NCI-H2171 (cell line): Measurements from ENCODE around the gene ZP1.

ENCODE experiments used
- DNase-seq: peaks from one replicate; lab custom pipeline; 2025; lab: John Stamatoyannopoulos, UW

The ZP1 gene

DNA sequence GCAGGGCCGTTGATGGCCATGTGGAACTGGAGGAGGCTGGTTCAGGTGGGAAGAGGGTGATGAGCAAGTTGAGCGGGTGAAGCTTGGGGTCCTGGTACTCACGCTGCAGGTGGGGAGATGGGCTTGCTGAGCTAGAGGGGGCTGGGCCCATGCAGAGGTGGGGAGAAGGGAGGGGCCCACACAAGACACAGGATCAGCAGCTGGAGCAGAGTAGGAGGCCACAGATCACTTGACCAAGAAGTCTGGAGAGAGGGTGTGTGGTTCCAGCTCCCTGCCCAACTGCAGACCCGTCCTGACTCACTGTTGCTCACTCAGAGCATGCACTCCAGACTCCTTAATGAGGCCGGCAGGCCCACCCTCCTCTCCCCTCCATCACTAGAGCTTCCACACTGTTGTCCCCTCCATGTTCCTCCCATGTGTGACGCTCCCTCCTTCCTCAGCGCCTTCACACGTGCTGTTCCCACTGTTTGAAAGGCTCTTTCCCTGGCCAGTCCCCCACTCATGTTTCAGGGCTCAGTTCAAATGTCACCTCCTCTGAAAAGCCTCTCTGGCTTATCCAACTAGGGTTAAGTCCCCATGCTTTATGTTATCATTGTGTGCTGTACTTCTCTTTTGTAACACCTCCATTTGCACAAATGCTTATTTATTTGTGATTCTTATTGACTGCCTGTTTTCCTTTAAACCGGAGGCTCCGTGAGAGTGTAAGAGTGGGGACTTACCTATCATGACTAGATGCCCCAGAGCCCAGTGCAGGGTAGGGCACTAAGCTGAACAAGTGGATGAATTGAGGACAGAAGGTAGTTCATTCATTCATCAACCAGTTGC, 23.1 kb upstream of the ZP1 start:
- no peak for DNase-seq

GRCh38 chr11:60844870-60845221, 22.5 kb upstream of the ZP1 start:
- DNase-seq, result no peak

DNA sequence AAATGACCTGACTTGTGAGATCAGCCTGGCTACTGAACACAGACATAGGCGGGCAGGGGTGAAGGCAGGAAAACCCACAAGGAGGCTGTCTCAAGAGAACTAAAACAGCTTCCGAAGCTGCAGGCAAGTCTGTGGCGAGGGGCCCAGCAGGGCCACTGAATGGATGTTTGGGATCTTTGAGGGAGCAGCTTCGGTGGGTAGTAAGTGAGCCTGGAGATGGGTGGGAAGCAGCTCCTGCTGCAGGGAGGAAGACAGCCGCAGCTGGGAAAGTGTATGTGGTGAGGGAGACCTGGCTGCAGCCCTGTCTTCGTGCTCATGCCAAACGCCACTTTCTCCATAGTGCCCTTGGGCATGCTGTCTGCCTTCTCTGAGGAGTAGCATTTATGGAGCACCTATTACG, 22.0 kb upstream of the ZP1 start:
- DNase-seq, result no peak

DNA sequence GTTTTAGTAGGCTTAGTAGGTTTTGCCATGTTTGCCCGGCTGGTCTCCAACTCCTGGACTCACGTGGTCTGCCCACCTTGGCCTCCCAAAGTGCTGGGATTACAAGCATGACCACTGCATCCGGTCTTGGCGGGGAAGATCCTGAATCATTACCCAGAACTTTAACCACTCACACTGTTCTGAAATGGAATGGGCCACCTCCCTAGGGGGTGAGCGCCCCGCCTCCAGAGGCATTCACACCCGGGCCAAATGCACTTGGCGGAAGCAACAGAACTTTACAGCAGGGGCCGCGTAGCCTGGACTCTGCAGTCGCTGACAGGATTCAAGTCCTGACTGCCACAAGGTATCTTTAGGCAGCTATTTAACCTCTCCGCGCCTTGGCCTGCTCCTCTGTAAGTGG, 20.1 kb upstream of the ZP1 start:
- no peak for DNase-seq

- no peak for DNase-seq
These were observed 19.4 kb upstream of the ZP1 start for GRCh38 chr11:60847896-60848295.

- DNase-seq, result no peak
These were observed 18.6 kb upstream of the ZP1 start for GRCh38 chr11:60848714-60849151.

DNA sequence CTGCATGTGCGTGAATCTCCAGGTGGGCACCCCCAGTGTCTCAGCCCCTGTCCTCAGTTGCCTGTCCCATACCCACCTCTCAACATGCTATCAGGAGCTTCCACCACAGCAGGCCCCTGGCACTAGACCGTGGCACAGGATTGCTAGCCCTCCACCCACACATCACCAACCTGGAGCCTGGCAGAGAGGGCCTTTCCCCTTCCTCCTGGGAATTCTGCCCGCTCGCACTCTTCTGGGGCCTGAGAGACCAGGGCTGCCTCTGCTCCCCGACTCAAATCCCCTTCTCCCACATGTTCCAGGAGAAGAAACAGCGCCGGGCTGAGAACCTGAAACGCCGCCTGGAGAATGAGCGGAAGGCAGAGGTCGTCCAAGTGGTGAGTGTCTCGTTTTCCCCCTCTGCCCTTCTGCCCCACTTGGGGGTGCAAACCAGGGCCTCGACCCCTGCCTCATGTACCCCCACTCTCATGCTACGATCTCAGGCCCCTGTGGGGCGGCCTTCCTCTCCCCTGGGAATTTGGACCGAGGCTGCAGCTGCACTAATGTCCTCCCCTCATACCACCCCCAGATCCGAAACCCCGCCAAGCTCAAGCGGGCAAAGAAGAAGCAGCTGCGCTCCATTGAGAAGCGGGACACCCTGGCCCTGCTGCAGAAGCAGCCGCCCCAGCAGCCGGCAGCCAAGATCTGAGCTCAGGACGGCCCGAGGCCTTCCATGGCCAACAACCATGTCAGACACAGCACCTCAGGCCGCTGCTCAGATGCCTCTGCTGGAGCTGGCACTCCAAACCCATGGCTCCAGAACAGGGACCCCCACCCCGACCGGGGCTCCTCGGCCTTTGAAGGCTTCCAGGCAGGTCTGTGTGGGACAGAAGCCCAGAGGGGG, 17.5 kb upstream of the ZP1 start:
- DNase-seq, result no peak

GRCh38 chr11:60851327-60852104, 15.8 kb upstream of the ZP1 start:
- no peak for DNase-seq

DNA sequence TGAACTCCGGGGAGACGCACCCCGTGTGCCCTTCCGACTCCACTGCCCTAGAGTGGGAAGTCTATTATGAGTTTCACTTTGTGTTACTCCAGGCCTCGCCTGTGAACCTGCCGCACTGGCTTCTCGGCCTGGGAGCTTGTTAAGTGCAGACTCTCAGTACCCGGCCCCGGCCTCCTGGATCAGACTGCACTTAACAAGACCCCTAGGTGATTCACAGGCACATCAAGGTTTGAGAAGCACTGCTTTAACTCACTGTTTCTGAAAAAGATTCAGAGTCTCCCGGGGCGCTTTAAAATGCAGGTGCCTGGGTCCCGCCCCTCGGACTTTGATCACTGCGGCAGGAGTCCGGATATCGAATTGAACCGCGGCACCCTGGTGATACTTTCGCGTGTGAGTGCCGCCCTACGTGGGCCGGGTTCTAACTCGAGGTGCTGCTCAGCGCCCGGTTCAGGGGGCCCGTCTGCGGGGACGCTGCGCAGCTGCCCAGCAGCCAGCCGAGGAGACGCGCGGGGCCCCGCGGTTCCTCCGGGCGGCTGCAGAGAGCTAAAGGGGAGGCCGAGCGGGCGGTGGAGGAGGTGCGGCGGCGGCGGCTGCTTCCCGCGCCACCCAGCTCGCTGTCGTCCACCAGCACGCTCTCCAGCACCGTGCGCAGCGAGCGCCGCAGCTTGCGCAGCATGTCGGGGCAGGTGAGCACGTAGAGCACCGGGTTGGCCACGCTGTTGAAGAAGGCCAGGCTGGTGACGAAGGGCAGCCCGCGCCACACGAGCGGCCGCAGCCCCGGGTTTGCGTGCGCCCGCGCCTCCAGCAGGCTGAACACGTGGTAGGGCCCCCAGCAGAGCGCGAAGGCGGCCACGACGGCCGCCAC, 15.0 kb upstream of the ZP1 start:
- DNase-seq, result no peak

DNA sequence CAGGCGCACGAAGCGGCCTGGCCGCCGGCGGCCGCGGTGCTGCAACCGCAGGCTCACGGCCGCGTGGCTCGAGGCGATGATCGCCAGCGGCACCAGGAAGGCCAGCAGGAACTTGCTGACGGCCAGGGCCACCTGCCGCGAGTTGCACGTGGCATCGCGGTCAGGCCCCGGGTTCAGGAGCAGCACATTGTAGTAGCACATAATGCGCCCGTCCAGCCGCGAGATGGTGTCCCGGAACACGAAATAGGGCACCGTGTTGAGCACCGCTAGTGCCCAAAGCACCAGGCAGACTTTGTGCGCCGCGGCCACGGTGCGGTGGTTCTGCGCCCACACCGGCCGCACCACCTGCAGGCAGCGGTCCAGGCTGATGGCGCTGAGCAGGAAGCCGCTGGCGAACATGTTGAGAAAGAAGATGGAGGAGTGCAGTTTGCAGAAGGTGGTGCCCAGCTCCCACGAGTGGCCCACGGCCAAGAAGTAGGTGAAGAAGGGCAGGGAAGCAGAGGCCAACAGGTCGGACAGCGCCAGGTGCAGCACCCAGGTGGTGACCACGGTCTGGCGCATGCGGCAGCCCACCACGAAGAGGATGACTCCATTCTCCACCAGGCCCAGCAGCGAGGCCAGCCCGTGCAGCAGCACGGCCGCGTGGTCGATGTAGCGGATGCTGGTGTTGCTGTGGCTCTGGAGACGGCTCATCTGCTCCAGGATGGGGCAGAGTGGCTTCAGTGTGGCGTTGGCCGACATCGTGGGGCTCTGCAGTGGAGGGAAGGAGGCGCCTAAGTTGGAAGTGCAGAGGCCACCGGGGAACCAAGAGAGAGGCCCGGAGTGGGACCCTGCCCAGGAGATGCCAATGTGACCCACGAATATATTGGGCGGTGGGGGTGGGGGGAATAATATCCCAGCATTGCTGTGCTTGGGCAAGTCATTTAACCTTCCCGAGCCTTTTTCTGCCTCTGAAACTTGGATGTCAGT, 14.1 kb upstream of the ZP1 start:
- no peak for DNase-seq

DNA sequence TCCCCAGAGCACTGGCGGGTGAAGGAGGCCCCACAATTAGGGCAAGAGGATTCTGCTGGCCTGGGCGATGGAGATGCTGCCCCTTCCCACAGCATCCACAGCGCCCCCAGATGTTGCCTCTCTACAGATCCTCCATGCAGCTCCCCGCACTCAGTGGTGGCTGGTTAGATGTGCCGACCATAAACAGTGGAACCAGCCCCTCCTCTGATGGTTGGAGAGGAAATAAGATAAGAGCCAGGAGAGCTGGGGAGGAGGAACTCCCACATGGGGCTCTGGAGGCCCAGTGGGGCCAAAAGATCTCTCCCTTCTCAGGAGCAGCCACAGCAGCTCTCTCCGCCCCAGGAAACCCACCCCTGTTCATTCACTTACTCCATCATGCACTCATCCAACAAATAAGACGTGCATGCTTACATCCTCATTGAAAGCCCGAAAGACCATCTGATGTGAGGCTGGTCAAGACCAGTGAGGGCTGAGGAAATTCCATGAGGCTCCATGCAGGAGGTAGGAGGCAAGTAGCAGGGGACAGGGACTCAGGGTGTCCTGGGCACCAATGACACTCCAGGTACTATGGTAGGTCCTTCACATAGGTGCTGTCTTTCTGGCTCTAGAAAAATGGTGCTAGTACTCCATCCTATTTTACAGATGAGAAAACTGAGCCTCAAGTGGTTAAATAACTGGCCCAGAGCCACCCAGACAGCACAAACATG, 13.0 kb upstream of the ZP1 start:
- DNase-seq, result no peak

GRCh38 chr11:60854847-60855725, 12.3 kb upstream of the ZP1 start:
- DNase-seq, result no peak

DNA sequence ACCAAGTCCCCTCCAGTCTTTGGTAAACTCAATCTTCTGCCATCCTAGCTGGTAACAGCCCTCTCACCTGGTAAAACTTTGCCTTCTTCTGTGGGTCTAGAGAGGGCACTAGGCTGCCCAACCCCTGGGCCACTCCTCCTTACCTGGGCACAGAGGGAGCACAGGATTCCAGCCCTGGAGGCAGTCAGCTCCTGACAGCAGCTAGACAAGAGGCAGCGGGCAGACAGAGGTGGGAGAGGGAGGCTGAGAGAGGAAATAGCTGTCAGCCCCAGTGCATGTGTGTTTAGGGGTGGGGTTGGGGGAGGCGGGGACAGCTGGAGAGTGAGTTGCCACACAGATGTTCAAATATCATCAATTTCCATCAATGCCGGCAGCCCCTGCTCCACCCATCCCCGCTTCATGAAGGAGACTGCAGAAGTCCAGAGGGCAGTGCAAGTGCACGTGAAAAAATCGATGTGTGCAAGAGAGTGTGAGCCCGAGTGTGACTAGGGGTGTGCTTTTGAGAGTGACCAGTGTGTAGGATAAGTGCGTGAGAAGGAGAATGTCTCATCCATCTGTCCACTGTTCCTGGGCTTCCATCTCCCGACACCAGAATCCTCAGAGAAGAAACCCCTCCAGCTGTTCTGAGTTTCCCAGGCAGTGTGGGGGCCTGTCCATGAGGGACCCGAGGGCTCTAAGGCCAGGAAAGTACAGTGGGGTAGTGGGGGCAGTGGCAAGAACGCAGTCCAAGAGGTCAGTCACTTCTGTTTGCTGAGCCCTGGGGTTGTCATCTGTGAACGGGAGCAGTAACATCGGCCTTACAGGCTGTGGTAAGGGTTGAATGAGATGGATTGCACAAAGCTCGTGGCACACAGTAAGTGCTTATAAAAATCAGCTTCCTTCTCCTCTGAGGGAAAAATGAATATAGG, 11.4 kb upstream of the ZP1 start, which contains the start of gene PTGDR2:
PTGDR2 (minus strand) TSS at position 225 of the 908 bp plus-strand sequence. CDS start 2,228 bp downstream, outside the sequence.
- DNase-seq, result no peak

- no peak for DNase-seq
These were observed 9.7 kb upstream of the ZP1 start for GRCh38 chr11:60857378-60858232.

GRCh38 chr11:60858236-60858635, 9.1 kb upstream of the ZP1 start:
- DNase-seq, result no peak

- no peak for DNase-seq
These were observed 8.4 kb upstream of the ZP1 start for GRCh38 chr11:60858731-60859464.
